ENCODE results near the gene ZNF385B.

ZNF385B gene

DNA sequence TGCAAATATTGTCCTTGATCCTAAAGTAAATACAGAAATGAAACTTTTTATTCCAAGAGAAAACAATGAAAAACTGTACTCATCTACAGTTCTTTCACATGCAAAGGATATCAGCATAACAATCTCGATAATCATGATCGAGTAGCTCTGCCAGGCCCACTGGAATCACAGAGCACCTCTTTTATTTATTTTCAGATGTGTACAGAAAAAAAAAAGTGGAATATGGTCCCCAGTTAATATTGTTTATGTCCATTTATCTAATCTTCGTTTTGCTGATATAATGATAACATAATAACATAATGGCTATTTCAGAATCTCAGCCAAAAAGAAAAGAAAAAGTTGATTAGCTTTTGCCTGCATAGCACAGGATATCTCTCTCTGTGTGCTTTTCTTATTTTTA lies 6.5 kb downstream of the ZNF385B start:
- DNase-seq, result no peak

DNA sequence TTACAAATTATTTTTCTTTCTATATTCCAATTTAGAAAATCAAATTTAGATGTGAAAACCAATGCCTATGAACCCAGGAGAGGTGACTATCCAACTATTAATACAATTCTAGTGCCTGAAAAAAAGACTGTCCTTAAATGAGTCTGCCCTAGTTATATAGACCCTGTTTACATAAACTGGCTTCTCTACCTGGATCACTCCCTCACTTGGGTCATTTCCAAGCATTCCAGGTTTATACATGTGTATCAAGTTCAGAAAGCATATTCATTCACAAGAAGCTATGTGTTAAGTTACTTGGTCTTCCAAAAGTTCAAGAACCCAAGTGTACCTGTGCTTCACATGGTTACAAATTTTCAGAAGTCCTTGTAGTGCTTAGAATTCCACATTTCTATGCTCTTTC lies 8.3 kb downstream of the ZNF385B start:
- no peak for DNase-seq

DNA sequence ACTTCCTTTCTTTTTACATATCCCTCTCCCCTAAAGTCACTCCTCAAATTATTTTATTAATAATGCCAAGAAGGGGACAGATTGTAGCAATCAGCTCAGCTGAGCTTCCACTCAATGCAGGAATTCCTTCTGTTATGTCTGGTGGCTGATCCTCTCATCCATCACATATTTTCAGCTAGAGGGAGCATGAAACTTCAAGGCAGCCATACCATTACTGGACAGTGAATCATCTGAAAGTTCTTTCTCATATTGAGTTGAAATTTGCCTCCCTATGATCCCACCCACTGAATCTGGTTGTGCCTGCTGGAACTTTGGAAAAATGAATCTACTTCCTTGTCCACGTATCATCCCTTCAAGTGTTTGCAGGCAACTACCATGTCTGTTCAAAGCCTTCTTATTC lies 11.2 kb downstream of the ZNF385B start:
- no peak for DNase-seq

DNA sequence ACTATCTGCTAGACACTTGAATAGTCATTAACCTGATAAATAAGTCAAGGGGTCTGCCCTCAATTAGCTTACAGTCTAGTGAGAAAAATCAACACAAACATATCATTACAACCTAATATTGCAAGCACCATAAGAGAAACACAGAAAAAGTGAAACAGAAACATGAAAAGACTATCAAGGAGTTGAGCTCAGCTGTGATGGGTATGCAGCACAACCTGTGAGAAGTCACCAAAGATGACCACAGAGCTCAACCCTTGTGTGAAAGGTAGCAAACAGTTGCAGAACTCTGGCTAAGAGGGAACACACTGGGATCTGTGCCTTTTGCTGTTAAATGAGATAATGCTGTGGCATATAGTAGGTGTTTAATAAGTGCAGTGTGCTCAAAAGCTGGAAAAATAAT lies 11.7 kb downstream of the ZNF385B start:
- no peak for DNase-seq

DNA sequence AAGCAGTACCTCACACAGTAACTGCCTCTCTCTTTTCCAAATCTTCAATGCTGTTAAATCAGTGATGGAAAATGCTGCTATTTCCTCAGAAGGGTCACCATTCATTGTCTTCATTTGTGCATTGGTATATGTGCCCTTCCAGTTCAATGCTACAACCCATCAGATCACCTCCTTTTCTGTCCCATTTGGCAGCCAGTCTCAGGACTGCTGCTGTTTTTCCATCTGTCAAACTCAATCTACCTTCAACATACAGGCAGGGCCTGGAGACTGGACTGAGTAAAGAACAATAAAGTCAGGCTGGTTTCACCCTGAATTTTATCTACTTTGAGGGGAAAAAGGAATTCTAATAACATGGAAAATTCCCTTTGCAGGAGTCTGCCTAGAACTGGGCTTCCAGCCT lies 17.9 kb downstream of the ZNF385B start:
- DNase-seq, result no peak

DNA sequence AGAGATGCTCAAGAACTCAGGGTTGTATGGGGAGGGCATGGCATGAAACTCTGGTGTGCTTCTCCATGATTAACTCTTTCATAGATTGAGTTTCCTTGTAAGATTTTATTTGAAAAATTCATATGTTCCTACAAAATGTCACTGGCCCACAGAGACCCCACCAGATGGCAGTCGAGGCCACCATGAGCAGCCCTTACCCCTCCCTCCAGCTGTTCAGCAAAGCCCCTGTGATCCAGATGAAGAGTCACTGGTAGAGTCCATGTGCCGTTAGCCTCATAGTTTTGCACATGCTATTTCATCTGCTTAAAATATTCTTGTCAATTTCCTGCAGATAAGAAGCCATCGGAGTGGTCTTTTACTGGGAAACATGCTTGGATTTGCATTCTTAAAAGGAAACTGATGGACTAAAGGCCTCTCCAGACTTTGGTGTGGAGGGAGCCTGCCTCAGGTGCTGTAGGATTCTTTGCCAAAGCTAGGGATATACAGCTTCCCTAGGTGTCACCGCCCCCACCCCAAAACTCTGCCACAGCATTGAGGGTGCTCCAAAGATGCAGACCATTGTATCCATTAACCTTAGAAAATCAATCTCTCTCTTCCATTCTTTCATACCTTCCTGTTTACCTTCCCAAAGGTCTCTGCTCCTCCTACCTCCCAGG lies 18.8 kb downstream of the ZNF385B start:
- DNase-seq, result no peak

DNA sequence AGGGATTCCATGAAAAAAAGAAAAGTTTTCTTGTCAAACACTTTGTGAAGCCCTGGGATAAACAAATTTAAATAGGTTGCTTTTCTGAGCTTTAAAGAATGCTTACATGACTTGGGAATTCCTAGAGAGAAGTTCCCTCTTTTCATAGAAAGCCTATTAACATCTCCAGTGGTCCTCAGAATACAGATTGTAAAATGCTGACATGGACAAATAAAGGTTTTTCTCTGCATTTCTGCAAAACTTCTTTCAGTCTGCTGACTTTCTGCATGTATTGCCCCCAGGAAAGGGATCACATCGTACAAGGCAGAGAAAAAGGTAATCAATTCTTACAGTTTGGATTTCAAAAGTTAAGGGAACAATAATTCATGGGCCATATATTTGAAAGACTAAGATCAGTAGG lies 20.6 kb downstream of the ZNF385B start:
- DNase-seq, result no peak

DNA sequence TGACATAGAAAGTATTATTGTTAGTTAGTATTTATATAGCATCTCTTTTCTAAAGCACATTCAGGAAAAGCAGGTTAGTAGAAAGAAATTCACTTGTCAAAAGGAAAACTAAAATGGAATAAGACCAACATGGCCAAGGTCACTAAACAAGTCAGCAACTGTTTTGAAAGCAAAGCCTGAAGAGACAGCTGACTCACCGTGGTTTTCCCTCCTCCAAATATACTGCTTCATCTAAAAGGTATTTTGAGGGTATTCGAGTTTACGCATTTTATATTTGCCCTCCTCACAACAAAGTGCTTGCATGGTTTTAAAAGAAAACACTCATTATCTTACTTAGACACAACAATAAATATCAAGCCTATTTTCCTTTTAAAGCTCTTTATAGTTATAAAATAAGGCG lies 24.0 kb downstream of the ZNF385B start:
- DNase-seq, result no peak

DNA sequence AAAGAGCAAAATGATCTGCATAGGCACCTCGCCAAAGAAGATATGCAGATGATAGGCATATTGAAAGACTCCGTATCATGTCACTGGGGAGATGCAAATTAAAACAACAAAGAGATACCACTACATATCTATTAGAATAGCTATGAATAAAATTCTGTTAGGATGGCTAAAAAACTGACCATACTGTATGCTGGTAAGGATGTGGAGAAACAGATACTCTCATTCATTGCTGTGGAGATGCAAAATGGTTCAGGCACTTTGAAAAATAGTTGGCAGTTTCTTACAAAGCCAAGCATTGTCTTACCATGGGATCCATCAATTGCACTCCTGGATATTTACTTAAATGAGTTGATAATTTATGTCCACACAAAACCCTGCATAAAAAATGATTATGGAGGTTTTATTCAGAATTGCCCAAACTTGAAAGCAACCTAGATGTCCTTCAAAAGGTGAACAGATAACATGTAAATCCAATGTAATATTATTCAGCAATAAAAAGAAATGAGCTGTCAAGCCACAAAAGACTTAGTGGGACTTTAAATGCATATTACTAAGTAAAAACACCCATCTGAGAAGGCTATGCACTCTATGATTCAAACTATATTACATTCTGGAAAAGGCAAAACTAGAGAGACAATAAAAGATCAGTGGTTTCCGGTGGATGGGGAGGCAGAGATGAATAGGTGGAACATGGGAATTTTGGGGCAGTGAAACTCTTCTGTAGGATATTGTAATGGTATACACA lies 31.2 kb downstream of the ZNF385B start:
- DNase-seq, result no peak

DNA sequence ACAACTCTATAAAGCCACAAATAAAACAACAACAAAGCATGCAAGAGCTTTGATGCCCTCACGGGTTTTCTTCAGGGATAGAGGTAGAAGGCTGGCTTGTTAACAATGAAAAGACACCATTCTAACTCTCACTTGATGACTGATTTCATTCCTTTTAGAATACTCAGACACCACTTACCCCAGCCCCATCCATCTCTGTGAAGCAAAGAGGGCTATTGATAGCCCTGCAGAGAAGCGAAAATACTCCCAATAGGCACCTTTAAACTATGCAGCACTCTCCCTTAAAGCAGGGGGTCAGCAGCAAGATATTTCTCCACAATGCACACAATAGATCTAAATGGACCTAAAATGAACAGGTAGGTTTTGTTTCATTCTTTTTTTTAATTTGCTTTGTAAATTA lies 35.1 kb downstream of the ZNF385B start:
- no peak for DNase-seq

DNA sequence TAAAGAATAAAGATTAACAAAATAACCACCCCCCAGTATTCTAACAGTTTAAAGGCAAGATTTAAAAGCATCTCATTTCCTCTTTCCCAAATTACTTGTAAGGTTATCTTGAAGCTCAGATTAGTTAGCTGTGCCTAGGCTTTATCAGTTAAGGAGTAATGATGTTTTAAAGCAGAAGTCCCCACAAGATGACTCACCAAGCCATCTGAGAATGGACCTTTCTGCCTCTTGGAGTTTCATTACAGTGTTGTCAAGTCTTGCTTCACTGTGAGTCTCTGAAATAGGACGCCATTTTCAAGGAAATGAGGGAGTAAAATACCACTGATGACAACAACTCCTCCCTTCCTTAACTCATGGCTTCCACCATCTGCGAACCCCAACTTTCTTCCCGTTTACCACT lies 35.9 kb downstream of the ZNF385B start:
- DNase-seq, result no peak

DNA sequence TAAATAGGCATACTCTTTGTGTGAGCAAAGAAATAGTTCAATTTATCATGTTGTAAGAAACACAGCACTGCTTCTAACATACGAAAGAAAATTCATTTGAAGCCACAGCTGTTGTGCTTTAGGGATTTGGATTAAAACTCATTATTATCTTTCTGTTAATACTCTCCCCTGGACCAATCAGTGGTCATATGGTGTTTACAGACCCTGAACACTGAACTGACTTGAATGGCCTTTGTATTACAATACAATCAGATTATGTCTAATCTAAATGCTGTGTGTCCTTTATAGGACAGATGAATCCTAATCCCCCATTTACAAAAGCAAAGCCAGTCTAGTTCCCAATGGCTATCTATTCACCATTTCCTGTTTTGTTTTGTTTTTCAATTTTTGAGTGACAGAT lies 36.5 kb downstream of the ZNF385B start:
- no peak for DNase-seq

DNA sequence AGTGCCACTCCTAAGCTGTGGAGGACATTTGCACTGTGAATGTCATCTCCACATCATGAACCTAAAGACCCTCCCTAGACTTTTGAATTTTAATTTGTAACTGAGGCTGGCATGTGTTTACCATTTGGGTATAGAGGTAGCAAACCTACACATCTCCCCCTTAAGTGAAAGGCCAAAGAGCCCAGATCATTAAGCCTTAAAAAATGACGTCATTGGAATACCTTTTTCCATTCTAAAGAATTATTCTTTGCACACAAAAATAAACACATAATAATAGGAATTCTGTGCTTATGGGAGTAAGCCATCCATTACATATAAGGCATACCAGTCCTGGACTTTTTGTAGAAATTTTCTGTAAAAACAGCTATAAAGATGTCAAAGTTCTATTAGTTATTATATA lies 38.9 kb downstream of the ZNF385B start:
- DNase-seq, result no peak

DNA sequence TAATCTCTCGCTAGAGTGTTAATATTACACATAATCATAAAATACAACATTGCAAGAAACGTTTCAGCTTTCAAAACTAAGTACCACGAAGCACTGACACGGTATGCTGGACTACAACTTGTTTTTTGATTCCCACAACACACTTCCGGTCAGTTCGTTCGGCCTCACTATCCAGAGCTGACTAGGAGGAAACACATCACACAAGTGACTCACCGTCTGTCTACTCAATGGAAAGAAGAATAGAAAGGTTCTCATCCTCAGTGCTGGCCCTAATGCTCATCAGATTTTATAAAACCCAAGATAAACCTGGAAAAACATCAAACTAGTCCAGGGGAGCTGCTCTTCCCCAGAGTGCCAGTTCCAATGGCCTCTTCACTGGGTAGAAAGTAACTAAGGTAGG lies 42.9 kb downstream of the ZNF385B start:
- DNase-seq, result no peak

DNA sequence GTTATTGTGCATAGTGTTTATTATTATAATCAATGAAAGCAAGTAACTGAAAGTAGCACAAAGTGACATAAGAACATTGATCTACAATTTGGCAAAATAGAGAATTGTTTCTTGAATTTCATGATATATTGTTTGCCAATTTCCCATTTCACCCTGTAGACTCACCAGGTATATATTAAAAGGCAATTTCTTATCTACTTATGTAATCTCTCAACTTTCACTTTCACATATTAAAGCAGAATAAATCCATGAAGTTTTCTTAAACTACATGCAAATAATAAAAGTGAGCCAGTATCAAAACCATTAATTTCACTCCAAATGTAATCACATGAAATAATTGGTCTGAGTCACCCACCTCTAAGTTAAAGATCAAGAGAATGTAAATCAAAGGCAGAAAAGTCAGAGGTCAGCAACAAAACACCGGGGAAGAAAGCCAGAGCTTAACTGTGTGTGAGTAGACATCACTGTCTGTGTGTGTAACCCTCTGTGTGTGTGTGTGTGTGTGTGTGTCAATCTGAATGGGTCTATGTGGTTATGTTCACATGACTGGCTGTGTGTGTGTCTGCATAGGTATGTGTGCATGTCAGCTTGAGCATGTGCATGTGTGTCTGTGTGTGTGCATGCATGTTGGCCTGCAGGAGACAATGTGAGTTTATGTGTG lies 44.1 kb downstream of the ZNF385B start:
- no peak for DNase-seq

DNA sequence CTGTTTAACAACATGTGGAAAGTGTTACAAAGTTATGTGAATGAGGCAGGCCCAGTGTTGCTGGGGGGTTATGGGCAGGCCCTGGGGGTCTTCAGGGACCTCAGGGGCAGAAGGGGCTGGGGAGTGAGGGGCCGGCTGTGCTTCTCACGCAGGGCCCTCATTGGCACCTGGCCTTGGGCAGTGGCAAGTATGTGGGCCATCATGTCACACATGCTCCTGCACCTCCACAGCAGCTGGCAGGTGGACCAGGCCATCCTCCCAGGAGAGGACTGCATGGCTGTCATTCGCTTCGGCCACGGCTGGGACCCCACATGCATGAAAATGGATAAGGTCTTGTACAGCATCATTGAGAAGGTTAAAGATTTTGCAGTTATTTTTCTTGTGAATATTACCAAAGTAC lies 47.4 kb downstream of the ZNF385B start:
- no peak for DNase-seq

DNA sequence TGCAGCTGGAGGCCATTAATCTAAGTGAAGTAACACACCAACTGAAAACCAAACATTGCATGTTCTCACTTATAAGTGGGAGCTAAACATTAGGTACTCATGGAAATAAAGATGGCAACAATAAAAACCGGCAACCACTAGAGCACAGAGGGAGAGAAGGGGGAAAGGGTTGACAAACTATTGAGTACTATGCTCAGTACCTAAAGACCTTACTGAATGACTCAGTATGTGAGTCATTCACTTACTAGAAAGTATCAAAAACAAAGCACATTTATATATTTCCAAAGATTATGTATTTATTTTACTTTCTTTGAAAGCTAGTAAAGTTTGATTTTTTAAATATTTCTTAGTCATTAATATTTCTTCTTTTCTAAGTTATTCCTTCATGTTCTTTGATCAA lies 48.9 kb downstream of the ZNF385B start:
- no peak for DNase-seq

DNA sequence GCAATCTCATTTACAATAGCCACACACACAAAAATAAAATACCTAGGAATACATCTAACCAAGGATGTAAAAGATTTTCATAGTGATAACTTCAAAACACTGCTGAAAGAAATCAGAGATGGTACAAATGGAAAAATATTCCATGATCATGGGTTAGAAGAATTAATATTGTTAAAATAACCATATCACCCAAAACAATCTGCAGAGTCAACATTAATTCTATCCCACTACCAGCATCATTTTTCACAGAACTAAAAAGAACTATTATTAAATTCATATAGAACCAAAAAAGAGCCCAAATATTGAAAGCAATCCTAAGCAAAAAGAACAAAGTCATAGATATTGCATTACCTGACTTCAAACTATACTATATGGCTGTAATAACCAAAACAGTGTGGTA lies 50.4 kb downstream of the ZNF385B start:
- DNase-seq, result no peak

DNA sequence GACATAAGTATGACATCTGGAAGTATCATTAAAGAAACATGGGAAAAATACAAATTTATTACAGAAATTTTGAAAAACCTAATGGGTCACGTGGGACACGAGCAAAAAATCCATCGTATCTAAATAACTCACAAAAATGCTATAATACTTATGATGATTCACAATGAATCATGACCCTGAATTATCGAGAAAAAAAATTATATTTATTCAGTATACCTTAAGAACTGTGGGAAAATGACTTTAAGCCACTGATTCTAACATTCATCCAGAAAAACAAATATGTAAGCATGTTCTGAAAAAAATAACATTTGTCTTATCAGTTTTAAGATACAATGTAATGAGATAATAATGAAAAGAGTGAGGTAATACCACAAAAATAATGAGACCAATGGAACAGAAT lies 51.8 kb downstream of the ZNF385B start:
- DNase-seq, result no peak

DNA sequence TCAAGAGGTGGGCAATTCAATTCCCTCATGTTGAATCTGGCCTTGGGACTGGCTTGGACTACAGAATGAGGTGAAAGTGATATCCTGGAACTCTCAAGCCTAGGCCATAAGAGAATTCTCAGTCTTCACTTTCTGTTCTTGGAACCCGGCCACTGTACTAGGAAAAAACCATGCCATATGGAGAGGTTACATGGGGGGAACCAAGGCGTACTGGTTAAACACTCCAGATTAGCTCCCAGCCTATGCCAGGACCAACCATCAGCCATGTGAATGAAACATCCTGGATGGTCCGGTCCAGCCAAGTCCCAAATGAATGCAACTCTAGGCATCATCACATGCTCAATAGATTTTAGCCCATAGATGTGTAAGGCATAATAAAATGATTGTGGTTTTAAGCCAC lies 56.4 kb downstream of the ZNF385B start:
- no peak for DNase-seq

DNA sequence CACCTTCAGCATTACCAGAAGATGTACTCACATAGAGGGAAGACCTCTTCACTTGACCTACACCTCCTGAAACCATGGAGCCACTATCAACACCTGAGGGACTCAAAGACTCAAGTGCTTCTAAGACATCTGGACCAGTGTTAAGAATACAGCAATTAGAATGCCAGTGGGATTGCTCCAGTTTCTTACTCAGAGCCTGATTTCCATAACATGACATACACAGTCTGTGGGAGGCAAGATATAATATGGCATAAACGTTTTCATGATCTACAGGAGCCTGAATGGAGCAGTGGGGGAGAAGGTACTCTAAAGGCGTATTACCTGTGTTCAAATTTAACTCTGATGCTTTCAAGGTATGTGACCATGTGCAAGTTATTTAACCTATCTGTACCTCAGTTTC lies 57.2 kb downstream of the ZNF385B start:
- no peak for DNase-seq

DNA sequence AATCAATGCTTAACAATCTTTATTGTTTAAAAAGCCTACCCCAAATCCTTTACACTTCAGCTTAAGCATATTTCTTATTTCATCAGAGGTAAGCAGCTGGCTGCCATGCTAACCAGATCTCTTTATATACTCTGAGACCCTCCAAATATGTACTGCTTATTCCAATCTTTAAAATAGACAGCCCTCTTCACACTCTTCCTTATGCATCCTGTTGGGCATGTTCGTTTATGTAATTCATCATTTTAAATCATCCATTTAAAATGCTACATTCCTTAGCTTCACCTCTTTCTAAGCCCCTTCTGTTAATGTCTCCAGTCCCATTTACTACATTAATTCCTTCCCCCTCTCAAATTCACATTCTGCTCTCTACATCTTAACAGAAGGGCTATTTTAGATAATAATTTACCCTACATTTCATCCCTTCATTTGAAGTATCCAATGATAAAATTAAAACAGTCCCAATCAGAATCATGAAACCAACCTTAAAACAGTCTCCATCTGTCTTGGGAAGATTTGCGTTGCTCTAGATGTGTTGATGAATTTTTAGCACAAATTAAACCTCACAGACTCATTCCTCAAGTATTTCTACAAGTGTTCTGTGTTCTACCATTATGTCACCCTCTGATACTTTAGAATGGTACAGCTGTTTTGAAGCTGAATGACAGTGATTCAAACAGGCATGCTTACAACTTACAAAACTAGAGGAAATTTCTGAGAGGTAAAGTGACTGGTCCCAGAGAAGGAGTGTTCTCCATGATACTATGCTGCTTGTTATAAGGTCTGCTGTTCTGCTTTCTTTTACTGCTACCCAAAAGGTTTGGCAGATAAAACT lies 59.1 kb downstream of the ZNF385B start:
- DNase-seq, result no peak

DNA sequence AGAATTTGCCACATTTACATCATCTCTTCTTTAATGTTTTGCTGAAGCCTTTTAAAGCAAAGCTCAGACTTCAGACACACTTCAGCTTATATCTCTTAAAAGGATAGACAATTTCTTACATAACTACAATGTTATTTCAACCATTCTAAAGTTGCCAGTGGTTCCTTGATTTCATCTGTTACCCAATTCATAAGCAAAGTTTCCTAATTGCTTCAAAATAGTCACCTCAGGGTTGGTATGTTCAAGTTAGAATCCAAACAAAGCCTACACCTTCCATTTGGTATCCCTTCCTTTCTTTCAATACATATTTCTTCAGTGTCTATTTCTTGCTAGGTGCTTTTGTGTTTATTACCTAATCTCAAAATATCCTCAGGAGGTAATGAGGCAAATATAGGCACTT lies 60.6 kb downstream of the ZNF385B start:
- DNase-seq, result no peak

Data from CD4-positive, alpha-beta T cell treated with Interleukin-17A for 1 hour (primary cell).